Vagina (tissue), 2 donors: ENCODE results near the gene FBXO42. TPM values are rescaled to one million over a fixed set of nuclear protein-coding genes. Genes with fewer than 3 reads are reported as not detected.

Experiments used
- DNase-seq, 2 donors: peaks; one replicate each; pipeline ENCODE4 v3.0.0-alpha.2; 2017; ENCODE audit errors: extremely low spot score in 2 of 2
- H3K27ac ChIP-seq: fragments of 200-600 bp; sonication (generic); one replicate; pipeline ENCODE4 v1.5.1; 2019
- H3K27me3 ChIP-seq: fragments of 200-600 bp; sonication (generic); one replicate; pipeline ENCODE4 v1.5.1; 2019
- H3K36me3 ChIP-seq, 2 donors: fragments of 200-600 bp; sonication (generic); one replicate each; pipeline ENCODE4 v1.5.1; 2017 to 2019
- H3K4me1 ChIP-seq: fragments of 200-600 bp; sonication (generic); one replicate; pipeline ENCODE4 v1.5.1; 2019
- H3K4me3 ChIP-seq, 2 donors: fragments of 200-600 bp; sonication (generic); 1 replicate in 1 of 2; 2 replicates in 1 of 2; pipeline ENCODE4 v1.5.1; 2016 to 2019
- H3K9me3 ChIP-seq: fragments of 200-600 bp; sonication (generic); one replicate; pipeline ENCODE4 v1.5.1; 2019
- CTCF ChIP-seq, 3 experiments: fragments of 450-650 bp in 2 of 3; fragments of 200-600 bp in 1 of 3; sonication (generic) in 1 of 3; IDR thresholded peaks; one replicate each; pipeline ENCODE4 v1.5.1; 2017 to 2019; ENCODE audit warnings: antibody characterized with exemption in 3 of 3, mild to moderate bottlenecking in 2 of 3, moderate library complexity in 2 of 3
- POLR2A ChIP-seq, 2 donors: fragments of 450-650 bp; IDR thresholded peaks; one replicate each; pipeline ENCODE4 v1.6.1; 2017; ENCODE audit warnings: antibody characterized with exemption in 2 of 2, mild to moderate bottlenecking in 2 of 2, moderate library complexity in 2 of 2
- POLR2AphosphoS5 ChIP-seq, 2 donors: sonication (generic); formaldehyde crosslinking; IDR thresholded peaks; one replicate each; pipeline ENCODE4 v1.9.0; 2017; ENCODE audit warnings: antibody characterized with exemption in 2 of 2, mild to moderate bottlenecking in 2 of 2, low read depth in 1 of 2; ENCODE audit not compliant: insufficient read depth in 1 of 2
- intact Hi-C: fragments of 100-400 bp; cut with DNase I; formaldehyde crosslinking; loops from one replicate; pipeline ENCODE4 v1.15.1; 2023
- total RNA-seq: library from RNA; depleted of rRNA; stranded (reverse); fragments of >200 nt; gene quantifications from one replicate; pipeline ENCODE4 v1.2.3, GENCODE V29; 2016

The FBXO42 gene
- total RNA-seq, 1 donor from 2014 or later: 24.8 TPM

DNA sequence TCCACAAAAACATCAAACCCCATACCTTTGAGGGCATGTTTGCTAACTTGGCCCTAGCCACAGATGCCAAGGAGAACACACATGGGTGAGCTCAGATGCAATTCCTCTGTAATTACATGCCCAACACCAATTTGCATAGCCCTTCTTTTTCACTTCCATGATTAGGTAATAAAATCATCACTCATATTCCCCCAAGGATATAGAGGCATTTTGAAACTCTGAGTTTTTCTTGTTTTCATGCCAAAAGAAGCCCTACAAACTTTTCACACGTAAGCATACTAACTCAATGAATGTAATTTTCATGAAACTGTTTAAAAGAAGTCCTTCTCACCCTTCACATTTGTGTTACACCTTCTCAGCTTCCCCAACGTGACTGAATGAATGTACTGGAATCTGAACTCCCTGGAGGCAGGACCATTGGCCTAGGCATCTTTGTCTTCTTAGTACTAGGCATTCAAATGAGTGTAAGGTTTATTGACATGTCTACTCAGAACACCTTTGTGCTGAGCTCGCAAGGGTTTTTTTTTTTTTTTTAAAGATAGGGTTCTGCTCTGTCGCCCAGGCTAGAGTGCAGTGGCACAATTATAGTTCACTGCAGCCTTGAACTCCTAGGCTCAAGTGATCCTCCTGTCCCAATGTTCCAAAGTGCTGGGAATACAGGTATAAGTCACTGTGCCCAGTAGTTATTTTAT, 31.0 kb downstream of the FBXO42 start:
- Histone ChIP-seq H3K27me3 (no peaks in the 10 kb centered on the region), H3K9me3 (no peaks in the 10 kb centered on the region), H3K4me3 (no peak overlapping the region), H3K4me1 (peaks cover 59% of the 10 kb centered on the region), H3K27ac (no peak overlapping the region), H3K36me3 (no peaks in the 10 kb centered on the region)
- no peak for DNase-seq
- TF ChIP-seq POLR2AphosphoS5 (IDR thresholded peaks at IDR 0.05; ENCODE audit: insufficient read depth in 1 of 2, low read depth in 1 of 2): no peak
- no peak for TF ChIP-seq CTCF (IDR thresholded peaks at IDR 0.05)
- no peak for TF ChIP-seq POLR2A (IDR thresholded peaks at IDR 0.05)
- intact Hi-C loops: no loop called here

- H3K4me1 ChIP-seq: peaks cover 62% of the 10 kb centered on the region
- no peaks in the 10 kb centered on the region for H3K27me3 ChIP-seq
- intact Hi-C loops: no loop called here
- H3K9me3 ChIP-seq: no peaks in the 10 kb centered on the region
- TF ChIP-seq POLR2A (IDR thresholded peaks at IDR 0.05) (no peak), CTCF (IDR thresholded peaks at IDR 0.05) (no peak), POLR2AphosphoS5 (IDR thresholded peaks at IDR 0.05; ENCODE audit: insufficient read depth in 1 of 2, low read depth in 1 of 2) (no peak)
- no peak overlapping the region for H3K4me3 ChIP-seq
- H3K36me3 ChIP-seq: peaks cover 0 to 14% of the 10 kb centered on the region in 2 donors
- H3K27ac ChIP-seq: no peak overlapping the region
- no peak for DNase-seq
Observed at GRCh38 chr1:16318555-16318954, 33.7 kb downstream of the FBXO42 start.

- DNase-seq: no peak
- H3K4me1 ChIP-seq: peaks cover 44% of the 10 kb centered on the region
- intact Hi-C loops: no loop called here
Observed at GRCh38 chr1:16315437-16315836, 36.8 kb downstream of the FBXO42 start.

GRCh38 chr1:16307222-16307621, 45.1 kb downstream of the FBXO42 start:
- no peaks in the 10 kb centered on the region for H3K9me3 ChIP-seq
- intact Hi-C loops: no loop called here
- peaks cover 0 to 73% of the 10 kb centered on the region in 2 donors for H3K36me3 ChIP-seq

More at GRCh38 chr1:16315437-16315836, 36.8 kb downstream of the FBXO42 start:
- no peak overlapping the region for H3K4me3 ChIP-seq
- peaks cover 0 to 31% of the 10 kb centered on the region in 2 donors for H3K36me3 ChIP-seq
- no peak overlapping the region for H3K27ac ChIP-seq
- TF ChIP-seq POLR2A (IDR thresholded peaks at IDR 0.05) (no peak), POLR2AphosphoS5 (IDR thresholded peaks at IDR 0.05; ENCODE audit: insufficient read depth in 1 of 2, low read depth in 1 of 2) (no peak), CTCF (IDR thresholded peaks at IDR 0.05) (no peak)
- H3K27me3 ChIP-seq: no peaks in the 10 kb centered on the region
- no peaks in the 10 kb centered on the region for H3K9me3 ChIP-seq

More at GRCh38 chr1:16307222-16307621, 45.1 kb downstream of the FBXO42 start:
- Histone ChIP-seq H3K4me3 (no peak overlapping the region), H3K27me3 (no peaks in the 10 kb centered on the region), H3K4me1 (no peaks in the 10 kb centered on the region), H3K27ac (no peak overlapping the region)
- TF ChIP-seq CTCF (IDR thresholded peaks at IDR 0.05): no peak
- TF ChIP-seq POLR2A (IDR thresholded peaks at IDR 0.05): no peak
- no peak for TF ChIP-seq POLR2AphosphoS5 (IDR thresholded peaks at IDR 0.05; ENCODE audit: insufficient read depth in 1 of 2, low read depth in 1 of 2)
- no peak for DNase-seq
